WTC11 (cell line): ENCODE measurements around the gene HTR7. TPM values are rescaled to one million over a fixed set of nuclear protein-coding genes. Genes with fewer than 3 reads are reported as not detected.
A peak's percentile ranks its signal among the peaks of the same experiment; 100 is the strongest.

Experiments
- ATAC-seq: fragments of 200-7000 bp; cut with Tn5 transposase; 2 replicates; pipeline ENCODE4 v1.10.0; 2021; ENCODE audit warnings: mild to moderate bottlenecking, moderate library complexity
- CTCF ChIA-PET: fragments of 300-600 bp; sonication (Branson Sonifier 250); formaldehyde crosslinking; loops from one replicate; lab custom pipeline; 2021; ENCODE audit warnings: antibody characterized with exemption; lab: Charles Lee
- POLR2A ChIA-PET: fragments of 350-600 bp; sonication (Branson Sonifier 250); formaldehyde crosslinking; loops from one replicate; lab custom pipeline; 2021; ENCODE audit warnings: antibody characterized with exemption; lab: Charles Lee
- DNase-seq: peaks from one replicate; pipeline ENCODE4 v3.0.0; 2021; ENCODE audit warnings: low spot score
- H3K27ac Mint-ChIP-seq: 2 replicates; pipeline ENCODE4 v1.8.0; 2021; ENCODE audit warnings: mixed read lengths
- H3K27me3 Mint-ChIP-seq: 2 replicates; pipeline ENCODE4 v1.8.0; 2021; ENCODE audit warnings: low read depth, mild to moderate bottlenecking, moderate library complexity, mixed read lengths
- H3K36me3 Mint-ChIP-seq: 2 replicates; pipeline ENCODE4 v1.8.0; 2021; ENCODE audit warnings: mixed read lengths
- H3K4me1 Mint-ChIP-seq: 2 replicates; pipeline ENCODE4 v1.8.0; 2022; ENCODE audit warnings: mixed read lengths
- H3K4me3 Mint-ChIP-seq: 2 replicates; pipeline ENCODE4 v1.8.0; 2021; ENCODE audit warnings: mild to moderate bottlenecking, moderate library complexity, mixed read lengths
- H3K9me3 Mint-ChIP-seq: 2 replicates; pipeline ENCODE4 v1.8.0; 2021; ENCODE audit warnings: mixed read lengths
- GABPB1 ChIP-seq: sonication (generic); formaldehyde crosslinking; IDR thresholded peaks from 2 replicates; pipeline ENCODE4 v1.8.1; 2023; ENCODE audit warnings: mild to moderate bottlenecking, missing genetic modification reagents
- MYBL2 ChIP-seq: sonication (generic); formaldehyde crosslinking; IDR thresholded peaks from 2 replicates; pipeline ENCODE4 v1.8.1; 2023; ENCODE audit warnings: mild to moderate bottlenecking, moderate library complexity, missing genetic modification reagents
- NR3C1 ChIP-seq: sonication (generic); formaldehyde crosslinking; conservative IDR thresholded peaks from 2 replicates; pipeline ENCODE4 v1.8.1; 2023; ENCODE audit warnings: low read depth, mild to moderate bottlenecking, missing genetic modification reagents
- PRRX2 ChIP-seq: fragments of 250-450 bp; sonication (Bioruptor Pico); IDR thresholded peaks from 2 replicates; pipeline ENCODE4 v1.8.0; 2021; ENCODE audit warnings: mild to moderate bottlenecking
- SMAD4 ChIP-seq: sonication (generic); formaldehyde crosslinking; IDR thresholded peaks from 2 replicates; pipeline ENCODE4 v1.8.0; 2022; ENCODE audit warnings: mild to moderate bottlenecking, missing genetic modification reagents
- ZNF396 ChIP-seq: fragments of 250-450 bp; sonication (Bioruptor Pico); IDR thresholded peaks from 2 replicates; pipeline ENCODE4 v1.8.0; 2021; ENCODE audit warnings: mild to moderate bottlenecking, moderate library complexity, borderline replicate concordance
- total RNA-seq: library from RNA; stranded (reverse); gene quantifications from 3 replicates; pipeline ENCODE4 v1.2.3, GENCODE V29; 2021
- TF ChIP-seq, protein P1 (sequence below): sonication (generic); formaldehyde crosslinking; IDR thresholded peaks from 2 replicates; pipeline ENCODE4 v1.8.1; 2022; ENCODE audit warnings: mild to moderate bottlenecking, moderate library complexity, missing genetic modification reagents
- TF ChIP-seq, protein P2 (sequence below): fragments of 200-600 bp; IDR thresholded peaks from 2 replicates; pipeline ENCODE4 v1.8.0; 2022; ENCODE audit warnings: antibody characterized with exemption
- TF ChIP-seq, protein P3 (sequence below): fragments of 250-450 bp; sonication (Bioruptor Pico); IDR thresholded peaks from 2 replicates; pipeline ENCODE4 v2.1.2; 2022; ENCODE audit warnings: mild to moderate bottlenecking, moderate library complexity
- TF ChIP-seq, protein P4 (sequence below): sonication (generic); formaldehyde crosslinking; IDR thresholded peaks from 2 replicates; pipeline ENCODE4 v1.8.1; 2023; ENCODE audit warnings: mild to moderate bottlenecking, moderate library complexity, missing genetic modification reagents
- TF ChIP-seq, protein P5 (sequence below): fragments of 250-450 bp; sonication (Bioruptor Pico); IDR thresholded peaks from 2 replicates; pipeline ENCODE4 v1.9.0; 2021; ENCODE audit warnings: mild to moderate bottlenecking

The HTR7 gene
- total RNA-seq, 1 experiment from 2014 or later, result 11.2 TPM

DNA sequence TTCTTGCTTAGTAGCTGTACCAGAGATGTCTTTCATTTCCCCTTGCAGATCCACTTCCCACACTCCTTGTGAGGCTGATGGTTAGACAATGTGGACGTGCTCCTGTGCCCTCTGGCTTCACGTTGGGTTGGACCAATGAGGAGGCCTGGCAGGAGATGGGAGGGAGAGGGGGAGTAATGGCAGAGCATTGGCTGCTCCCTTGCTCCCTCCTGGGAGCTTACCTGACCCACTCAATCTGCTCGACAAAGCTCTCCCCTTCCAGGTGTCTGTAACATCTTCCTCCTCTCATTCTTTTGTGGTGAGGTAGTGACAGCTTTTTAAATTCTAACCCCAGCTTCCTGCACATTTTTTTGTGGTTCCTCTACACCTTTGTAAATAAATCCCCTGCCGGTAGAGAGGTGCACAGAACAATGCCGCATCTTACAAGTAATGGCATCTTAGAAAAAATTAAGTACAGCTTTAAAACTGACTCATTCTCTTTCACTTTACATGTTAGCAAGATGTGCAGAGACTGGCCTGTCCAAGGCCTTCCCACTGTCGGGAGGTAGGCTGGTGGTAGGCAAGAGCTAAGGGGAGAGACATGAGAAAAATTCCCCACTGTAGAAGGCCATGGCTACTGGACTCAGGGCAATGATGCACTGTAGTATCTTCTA is 134.3 kb downstream of the HTR7 start:
- H3K4me1 Mint-ChIP-seq, result peaks cover 32% of the 10 kb centered on the region
- no peaks in the 10 kb centered on the region for H3K36me3 Mint-ChIP-seq
- ChIA-PET POLR2A (no interaction called here), CTCF (interaction anchor here (0.7 to 1.5 kb wide), 4 partner anchors 12 to 124 kb away, joined by 3 to 7 read pairs (median 4); no protein-coding TSS in a partner anchor)
- ATAC-seq (peak; percentile 90), DNase-seq (no peak)
- TF ChIP-seq PRRX2 (CRISPR knock-in tag) (0 out of 2 replicates have a peak, but pooled peaks have one; percentile 44), SMAD4 (no peak)
- peak overlapping the region; percentile 43; the same call in 1 of the 2 replicates for H3K27ac Mint-ChIP-seq
- no peak overlapping the region for H3K4me3 Mint-ChIP-seq
- H3K9me3 Mint-ChIP-seq, result peaks cover 7% of the 10 kb centered on the region; the same call in 1 of the 2 replicates
- H3K27me3 Mint-ChIP-seq, result no peaks in the 10 kb centered on the region

DNA sequence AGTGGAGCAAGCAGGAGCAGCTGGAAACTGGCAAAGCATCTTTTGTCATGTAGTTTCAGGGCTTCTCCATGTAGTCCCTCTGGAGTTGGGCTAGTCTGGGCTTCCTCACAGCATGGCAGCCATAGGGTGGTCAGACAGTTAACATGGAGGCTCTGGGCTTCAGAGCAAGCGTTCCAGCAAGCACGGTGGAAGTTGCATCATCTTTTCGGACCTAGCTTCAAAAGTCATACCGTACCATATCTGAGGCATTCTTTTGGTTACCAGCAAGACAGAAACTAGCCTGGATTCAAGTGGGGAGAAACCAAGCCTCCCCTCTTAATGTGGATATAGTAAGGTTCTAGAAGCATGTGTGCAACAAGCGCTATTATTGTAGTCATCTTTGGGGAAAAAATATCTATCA is 135.0 kb downstream of the HTR7 start:
- ATAC-seq, result no peak
- ChIA-PET POLR2A (no interaction called here), CTCF (interaction anchor here (1.0 to 1.5 kb wide), 2 partner anchors 11 to 22 kb away, joined by 3 to 7 read pairs; no protein-coding TSS in a partner anchor)
- DNase-seq, result no peak
- TF ChIP-seq, protein P1, sequence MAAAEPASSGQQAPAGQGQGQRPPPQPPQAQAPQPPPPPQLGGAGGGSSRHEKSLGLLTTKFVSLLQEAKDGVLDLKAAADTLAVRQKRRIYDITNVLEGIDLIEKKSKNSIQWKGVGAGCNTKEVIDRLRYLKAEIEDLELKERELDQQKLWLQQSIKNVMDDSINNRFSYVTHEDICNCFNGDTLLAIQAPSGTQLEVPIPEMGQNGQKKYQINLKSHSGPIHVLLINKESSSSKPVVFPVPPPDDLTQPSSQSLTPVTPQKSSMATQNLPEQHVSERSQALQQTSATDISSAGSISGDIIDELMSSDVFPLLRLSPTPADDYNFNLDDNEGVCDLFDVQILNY (CRISPR knock-in tag), result no peak
- TF ChIP-seq ZNF396 (CRISPR knock-in tag) (no peak), MYBL2 (CRISPR knock-in tag) (no peak), PRRX2 (CRISPR knock-in tag) (no peak), GABPB1 (CRISPR knock-in tag) (peak; percentile 70), NR3C1 (CRISPR knock-in tag) (no peak)
- TF ChIP-seq, protein P2, sequence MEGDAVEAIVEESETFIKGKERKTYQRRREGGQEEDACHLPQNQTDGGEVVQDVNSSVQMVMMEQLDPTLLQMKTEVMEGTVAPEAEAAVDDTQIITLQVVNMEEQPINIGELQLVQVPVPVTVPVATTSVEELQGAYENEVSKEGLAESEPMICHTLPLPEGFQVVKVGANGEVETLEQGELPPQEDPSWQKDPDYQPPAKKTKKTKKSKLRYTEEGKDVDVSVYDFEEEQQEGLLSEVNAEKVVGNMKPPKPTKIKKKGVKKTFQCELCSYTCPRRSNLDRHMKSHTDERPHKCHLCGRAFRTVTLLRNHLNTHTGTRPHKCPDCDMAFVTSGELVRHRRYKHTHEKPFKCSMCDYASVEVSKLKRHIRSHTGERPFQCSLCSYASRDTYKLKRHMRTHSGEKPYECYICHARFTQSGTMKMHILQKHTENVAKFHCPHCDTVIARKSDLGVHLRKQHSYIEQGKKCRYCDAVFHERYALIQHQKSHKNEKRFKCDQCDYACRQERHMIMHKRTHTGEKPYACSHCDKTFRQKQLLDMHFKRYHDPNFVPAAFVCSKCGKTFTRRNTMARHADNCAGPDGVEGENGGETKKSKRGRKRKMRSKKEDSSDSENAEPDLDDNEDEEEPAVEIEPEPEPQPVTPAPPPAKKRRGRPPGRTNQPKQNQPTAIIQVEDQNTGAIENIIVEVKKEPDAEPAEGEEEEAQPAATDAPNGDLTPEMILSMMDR, result no peak
- TF ChIP-seq, protein P3, sequence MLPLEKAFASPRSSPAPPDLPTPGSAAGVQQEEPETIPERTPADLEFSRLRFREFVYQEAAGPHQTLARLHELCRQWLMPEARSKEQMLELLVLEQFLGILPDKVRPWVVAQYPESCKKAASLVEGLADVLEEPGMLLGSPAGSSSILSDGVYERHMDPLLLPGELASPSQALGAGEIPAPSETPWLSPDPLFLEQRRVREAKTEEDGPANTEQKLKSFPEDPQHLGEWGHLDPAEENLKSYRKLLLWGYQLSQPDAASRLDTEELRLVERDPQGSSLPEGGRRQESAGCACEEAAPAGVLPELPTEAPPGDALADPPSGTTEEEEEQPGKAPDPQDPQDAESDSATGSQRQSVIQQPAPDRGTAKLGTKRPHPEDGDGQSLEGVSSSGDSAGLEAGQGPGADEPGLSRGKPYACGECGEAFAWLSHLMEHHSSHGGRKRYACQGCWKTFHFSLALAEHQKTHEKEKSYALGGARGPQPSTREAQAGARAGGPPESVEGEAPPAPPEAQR (CRISPR knock-in tag), result no peak
- TF ChIP-seq, protein P4, sequence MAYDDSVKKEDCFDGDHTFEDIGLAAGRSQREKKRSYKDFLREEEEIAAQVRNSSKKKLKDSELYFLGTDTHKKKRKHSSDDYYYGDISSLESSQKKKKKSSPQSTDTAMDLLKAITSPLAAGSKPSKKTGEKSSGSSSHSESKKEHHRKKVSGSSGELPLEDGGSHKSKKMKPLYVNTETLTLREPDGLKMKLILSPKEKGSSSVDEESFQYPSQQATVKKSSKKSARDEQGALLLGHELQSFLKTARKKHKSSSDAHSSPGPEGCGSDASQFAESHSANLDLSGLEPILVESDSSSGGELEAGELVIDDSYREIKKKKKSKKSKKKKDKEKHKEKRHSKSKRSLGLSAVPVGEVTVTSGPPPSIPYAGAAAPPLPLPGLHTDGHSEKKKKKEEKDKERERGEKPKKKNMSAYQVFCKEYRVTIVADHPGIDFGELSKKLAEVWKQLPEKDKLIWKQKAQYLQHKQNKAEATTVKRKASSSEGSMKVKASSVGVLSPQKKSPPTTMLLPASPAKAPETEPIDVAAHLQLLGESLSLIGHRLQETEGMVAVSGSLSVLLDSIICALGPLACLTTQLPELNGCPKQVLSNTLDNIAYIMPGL (CRISPR knock-in tag), result no peak
- H3K9me3 Mint-ChIP-seq, result peaks cover 7% of the 10 kb centered on the region; the same call in 1 of the 2 replicates
- H3K4me3 Mint-ChIP-seq, result no peak overlapping the region
- peaks cover 35% of the 10 kb centered on the region for H3K4me1 Mint-ChIP-seq
- H3K27me3 Mint-ChIP-seq, result no peaks in the 10 kb centered on the region
- H3K27ac Mint-ChIP-seq, result peak overlapping the region; percentile 38; the same call in 1 of the 2 replicates
- H3K36me3 Mint-ChIP-seq, result no peaks in the 10 kb centered on the region

DNA sequence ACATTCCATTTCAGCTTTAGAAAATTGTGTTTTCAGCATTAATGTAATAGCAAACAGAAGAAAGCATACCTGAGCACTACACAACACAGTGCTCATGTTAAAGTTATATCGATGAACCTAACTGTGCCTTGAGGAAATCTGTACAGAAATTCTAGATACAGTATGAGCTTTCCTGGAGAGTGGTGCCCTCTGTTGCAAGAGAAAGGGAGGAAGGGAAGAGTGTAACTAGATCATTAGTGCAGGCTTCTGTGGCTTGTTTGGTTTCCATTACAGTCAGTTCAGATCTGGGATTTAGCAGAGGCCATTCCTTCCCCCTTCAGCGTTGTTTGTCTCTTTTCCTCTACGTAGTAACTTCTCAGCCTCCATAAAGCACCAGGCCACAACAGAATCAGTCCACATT is 139.7 kb downstream of the HTR7 start:
- Mint-ChIP-seq H3K4me3 (no peak overlapping the region), H3K27ac (no peak overlapping the region)
- ATAC-seq, result peak; percentile 65

More for the DNA sequence above, 139.7 kb downstream of the HTR7 start:
- peaks cover 19% of the 10 kb centered on the region for H3K4me1 Mint-ChIP-seq
- H3K27me3 Mint-ChIP-seq, result no peaks in the 10 kb centered on the region
- TF ChIP-seq, protein P5, sequence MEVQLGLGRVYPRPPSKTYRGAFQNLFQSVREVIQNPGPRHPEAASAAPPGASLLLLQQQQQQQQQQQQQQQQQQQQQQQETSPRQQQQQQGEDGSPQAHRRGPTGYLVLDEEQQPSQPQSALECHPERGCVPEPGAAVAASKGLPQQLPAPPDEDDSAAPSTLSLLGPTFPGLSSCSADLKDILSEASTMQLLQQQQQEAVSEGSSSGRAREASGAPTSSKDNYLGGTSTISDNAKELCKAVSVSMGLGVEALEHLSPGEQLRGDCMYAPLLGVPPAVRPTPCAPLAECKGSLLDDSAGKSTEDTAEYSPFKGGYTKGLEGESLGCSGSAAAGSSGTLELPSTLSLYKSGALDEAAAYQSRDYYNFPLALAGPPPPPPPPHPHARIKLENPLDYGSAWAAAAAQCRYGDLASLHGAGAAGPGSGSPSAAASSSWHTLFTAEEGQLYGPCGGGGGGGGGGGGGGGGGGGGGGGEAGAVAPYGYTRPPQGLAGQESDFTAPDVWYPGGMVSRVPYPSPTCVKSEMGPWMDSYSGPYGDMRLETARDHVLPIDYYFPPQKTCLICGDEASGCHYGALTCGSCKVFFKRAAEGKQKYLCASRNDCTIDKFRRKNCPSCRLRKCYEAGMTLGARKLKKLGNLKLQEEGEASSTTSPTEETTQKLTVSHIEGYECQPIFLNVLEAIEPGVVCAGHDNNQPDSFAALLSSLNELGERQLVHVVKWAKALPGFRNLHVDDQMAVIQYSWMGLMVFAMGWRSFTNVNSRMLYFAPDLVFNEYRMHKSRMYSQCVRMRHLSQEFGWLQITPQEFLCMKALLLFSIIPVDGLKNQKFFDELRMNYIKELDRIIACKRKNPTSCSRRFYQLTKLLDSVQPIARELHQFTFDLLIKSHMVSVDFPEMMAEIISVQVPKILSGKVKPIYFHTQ (CRISPR knock-in tag), result no peak
- CTCF ChIA-PET, result interaction anchor here (1.2 kb wide), 1 partner anchor 125 kb away, joined by 3 read pairs; no protein-coding TSS in a partner anchor
- POLR2A ChIA-PET, result no interaction called here
- no peak for DNase-seq
- H3K9me3 Mint-ChIP-seq, result no peaks in the 10 kb centered on the region
- no peaks in the 10 kb centered on the region for H3K36me3 Mint-ChIP-seq
